SU-DHL-6 (cell line): ENCODE data around the gene GRAMD1B.

ENCODE experiments used
- H2AFZ ChIP-seq: fragments of 200-600 bp; sonication (generic); 2 replicates; pipeline ENCODE4 v1.6.1; 2014; ENCODE audit warnings: low read depth, mild to moderate bottlenecking, moderate library complexity, mixed read lengths, antibody characterized with exemption, low read length; ENCODE audit not compliant: severe bottlenecking
- H3F3A ChIP-seq: fragments of 200-600 bp; shearing (Covaris generic); 2 replicates; pipeline ENCODE4 v1.6.0; 2016; ENCODE audit warnings: antibody characterized with exemption, mild to moderate bottlenecking; ENCODE audit not compliant: insufficient read depth
- H3K27ac ChIP-seq: fragments of 200-600 bp; sonication (generic); 2 replicates; pipeline ENCODE4 v1.5.1; 2016; ENCODE audit warnings: low read depth, mild to moderate bottlenecking, low read length, moderate library complexity, mixed read lengths
- H3K27me3 ChIP-seq: fragments of 200-600 bp; sonication (generic), shearing (Covaris generic); 2 replicates; pipeline ENCODE4 v1.6.0; 2014; ENCODE audit warnings: mild to moderate bottlenecking, low read length
- H3K36me3 ChIP-seq: fragments of 200-600 bp; sonication (generic); 2 replicates; pipeline ENCODE4 v1.6.1; 2014; ENCODE audit warnings: mild to moderate bottlenecking, low read length, mixed read lengths
- H3K4me2 ChIP-seq: fragments of 300-600, 200-600 bp; shearing (Covaris generic), sonication (generic); 2 replicates; pipeline ENCODE4 v1.6.0; 2014; ENCODE audit warnings: low read length, low read depth, mild to moderate bottlenecking; ENCODE audit not compliant: poor library complexity, severe bottlenecking
- H3K4me3 ChIP-seq: fragments of 200-600 bp; sonication (generic); 2 replicates; pipeline ENCODE4 v1.5.1; 2014; ENCODE audit warnings: antibody characterized with exemption, low read length, mild to moderate bottlenecking, mixed read lengths; ENCODE audit not compliant: insufficient read depth, poor library complexity, severe bottlenecking
- H3K79me2 ChIP-seq: fragments of 200-600 bp; sonication (generic); 2 replicates; pipeline ENCODE4 v1.6.1; 2014; ENCODE audit warnings: mild to moderate bottlenecking, low read length, moderate library complexity; ENCODE audit not compliant: insufficient read depth
- H3K9ac ChIP-seq: fragments of 200-600 bp; sonication (generic); 2 replicates; pipeline ENCODE4 v1.7.0; 2014; ENCODE audit warnings: mild to moderate bottlenecking, low read length
- H3K9me2 ChIP-seq: fragments of 200-600 bp; sonication (generic); replicated peaks from 2 replicates; pipeline ENCODE4 v1.6.1; 2014; ENCODE audit warnings: low read length; ENCODE audit not compliant: insufficient read depth
- H3K9me3 ChIP-seq: fragments of 200-600 bp; sonication (generic); 2 replicates; pipeline ENCODE4 v1.6.1; 2014; ENCODE audit warnings: low read length, mixed read lengths; ENCODE audit not compliant: insufficient read depth
- H4K20me1 ChIP-seq: fragments of 200-600 bp; sonication (generic); 2 replicates; pipeline ENCODE4 v1.6.1; 2014; ENCODE audit warnings: low read depth, mild to moderate bottlenecking, antibody characterized with exemption, low read length, moderate library complexity, mixed read lengths
- EZH2phosphoT487 ChIP-seq: fragments of 200-600 bp; sonication (generic), shearing (Covaris generic); conservative IDR thresholded peaks from 2 replicates; pipeline ENCODE4 v1.6.1; 2018; ENCODE audit warnings: mild to moderate bottlenecking, antibody characterized with exemption, low read length, moderate library complexity, mixed read lengths
- TF ChIP-seq, protein P1 (sequence below): fragments of 200-600 bp; sonication (generic); IDR thresholded peaks from one replicate; pipeline ENCODE4 v1.5.1; 2017; ENCODE audit warnings: antibody characterized with exemption, mild to moderate bottlenecking, low read length, moderate library complexity; ENCODE audit not compliant: insufficient read depth, poor library complexity, severe bottlenecking

Gene GRAMD1B

DNA sequence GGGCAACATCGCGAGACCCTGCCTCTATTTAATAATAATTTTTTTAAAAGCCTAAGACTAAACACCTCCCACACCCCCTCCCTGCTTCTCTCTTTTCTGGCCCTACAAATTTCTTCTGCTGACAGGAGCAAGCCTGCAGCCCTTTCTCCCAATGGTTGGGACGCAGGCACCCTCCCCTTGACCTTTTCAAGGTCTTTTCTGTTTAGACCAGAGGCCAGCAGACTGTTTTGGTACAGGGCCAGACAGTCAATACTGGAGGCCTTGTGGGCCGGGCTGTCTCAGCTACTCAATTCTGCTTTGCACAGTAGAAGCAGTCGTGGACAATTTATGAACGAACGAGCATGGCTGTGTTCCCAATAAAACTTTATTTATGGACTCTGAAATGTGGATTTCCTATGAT, 132.1 kb downstream of the GRAMD1B start:
- Histone ChIP-seq H2AFZ (no peak overlapping the region), H3F3A (no peaks in the 10 kb centered on the region), H4K20me1 (0 out of 2 replicates have a peak, but pooled peaks cover 3% of the 10 kb centered on the region), H3K27me3 (no peaks in the 10 kb centered on the region), H3K4me2 (no peak overlapping the region), H3K79me2 (no peaks in the 10 kb centered on the region), H3K36me3 (no peaks in the 10 kb centered on the region), H3K4me3 (no peak overlapping the region), H3K9me3 (no peaks in the 10 kb centered on the region), H3K27ac (no peak overlapping the region), H3K9me2 (no peaks in the 10 kb centered on the region), H3K9ac (no peak overlapping the region)
- TF ChIP-seq, protein P1, sequence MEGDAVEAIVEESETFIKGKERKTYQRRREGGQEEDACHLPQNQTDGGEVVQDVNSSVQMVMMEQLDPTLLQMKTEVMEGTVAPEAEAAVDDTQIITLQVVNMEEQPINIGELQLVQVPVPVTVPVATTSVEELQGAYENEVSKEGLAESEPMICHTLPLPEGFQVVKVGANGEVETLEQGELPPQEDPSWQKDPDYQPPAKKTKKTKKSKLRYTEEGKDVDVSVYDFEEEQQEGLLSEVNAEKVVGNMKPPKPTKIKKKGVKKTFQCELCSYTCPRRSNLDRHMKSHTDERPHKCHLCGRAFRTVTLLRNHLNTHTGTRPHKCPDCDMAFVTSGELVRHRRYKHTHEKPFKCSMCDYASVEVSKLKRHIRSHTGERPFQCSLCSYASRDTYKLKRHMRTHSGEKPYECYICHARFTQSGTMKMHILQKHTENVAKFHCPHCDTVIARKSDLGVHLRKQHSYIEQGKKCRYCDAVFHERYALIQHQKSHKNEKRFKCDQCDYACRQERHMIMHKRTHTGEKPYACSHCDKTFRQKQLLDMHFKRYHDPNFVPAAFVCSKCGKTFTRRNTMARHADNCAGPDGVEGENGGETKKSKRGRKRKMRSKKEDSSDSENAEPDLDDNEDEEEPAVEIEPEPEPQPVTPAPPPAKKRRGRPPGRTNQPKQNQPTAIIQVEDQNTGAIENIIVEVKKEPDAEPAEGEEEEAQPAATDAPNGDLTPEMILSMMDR, result no peak
- TF ChIP-seq EZH2phosphoT487, result no peak

DNA sequence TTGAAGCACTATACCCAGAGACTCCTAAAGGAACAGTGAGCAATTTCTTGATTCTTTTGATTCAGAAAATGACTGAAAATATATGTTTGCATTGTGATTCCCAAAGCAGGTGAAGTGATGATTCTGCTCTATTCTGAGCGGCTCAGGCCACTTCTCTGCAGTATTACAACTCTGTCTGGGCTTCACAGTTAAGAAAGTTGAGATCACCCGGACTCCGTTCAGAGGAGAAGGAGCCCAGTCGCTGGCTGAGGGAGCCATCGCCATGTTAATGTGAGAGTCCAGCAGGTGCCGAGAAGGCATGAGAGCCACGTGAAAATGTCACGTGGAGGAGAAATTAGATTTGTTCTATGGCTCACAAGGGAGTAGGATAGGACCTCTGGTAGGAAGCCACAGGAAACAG, 132.8 kb downstream of the GRAMD1B start:
- TF ChIP-seq, protein P1, result no peak
- TF ChIP-seq EZH2phosphoT487, result no peak

DNA sequence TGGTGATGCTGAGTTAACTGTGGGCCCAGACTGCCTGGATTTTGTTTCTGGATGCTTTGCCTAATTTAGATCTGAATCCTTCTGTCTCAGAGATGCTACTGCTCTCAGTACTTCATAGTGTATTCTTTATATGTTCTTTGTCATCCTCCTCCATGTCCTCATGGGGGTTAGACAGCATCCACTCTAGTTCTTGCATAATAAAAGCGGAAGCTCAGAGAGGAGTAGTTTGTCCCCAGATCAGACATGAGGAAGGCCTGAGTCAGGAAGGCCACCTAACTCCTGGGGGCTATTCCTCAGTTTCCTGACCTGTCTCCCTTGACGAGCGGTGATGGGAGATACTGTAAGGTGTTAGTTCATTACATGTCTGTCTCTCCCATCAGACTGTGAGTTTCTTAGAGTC, 134.2 kb downstream of the GRAMD1B start:
- Histone ChIP-seq H3K27me3 (no peaks in the 10 kb centered on the region), H3K27ac (no peak overlapping the region), H4K20me1 (no peaks in the 10 kb centered on the region), H3K4me2 (no peak overlapping the region), H2AFZ (no peak overlapping the region), H3F3A (no peaks in the 10 kb centered on the region), H3K36me3 (no peaks in the 10 kb centered on the region), H3K4me3 (no peak overlapping the region), H3K9me2 (no peaks in the 10 kb centered on the region), H3K79me2 (no peaks in the 10 kb centered on the region), H3K9me3 (no peaks in the 10 kb centered on the region), H3K9ac (no peak overlapping the region)
- TF ChIP-seq, protein P1, result no peak
- TF ChIP-seq EZH2phosphoT487, result no peak

More for the DNA sequence above, 132.8 kb downstream of the GRAMD1B start:
- Histone ChIP-seq H3K4me3 (no peak overlapping the region), H3F3A (no peaks in the 10 kb centered on the region), H3K27ac (no peak overlapping the region), H2AFZ (no peak overlapping the region), H3K4me2 (no peak overlapping the region), H3K9me3 (no peaks in the 10 kb centered on the region), H3K79me2 (no peaks in the 10 kb centered on the region), H4K20me1 (no peaks in the 10 kb centered on the region), H3K9me2 (no peaks in the 10 kb centered on the region), H3K9ac (no peak overlapping the region), H3K36me3 (no peaks in the 10 kb centered on the region), H3K27me3 (no peaks in the 10 kb centered on the region)
